ENCODE measurements around the gene SLC11A1. TPM values are rescaled to one million over a fixed set of nuclear protein-coding genes. Genes with fewer than 3 reads are reported as not detected.

The SLC11A1 gene
- total RNA-seq, 4 donors from 2014 or later = 5.9 to 23.0 (median 9.5) TPM

DNA sequence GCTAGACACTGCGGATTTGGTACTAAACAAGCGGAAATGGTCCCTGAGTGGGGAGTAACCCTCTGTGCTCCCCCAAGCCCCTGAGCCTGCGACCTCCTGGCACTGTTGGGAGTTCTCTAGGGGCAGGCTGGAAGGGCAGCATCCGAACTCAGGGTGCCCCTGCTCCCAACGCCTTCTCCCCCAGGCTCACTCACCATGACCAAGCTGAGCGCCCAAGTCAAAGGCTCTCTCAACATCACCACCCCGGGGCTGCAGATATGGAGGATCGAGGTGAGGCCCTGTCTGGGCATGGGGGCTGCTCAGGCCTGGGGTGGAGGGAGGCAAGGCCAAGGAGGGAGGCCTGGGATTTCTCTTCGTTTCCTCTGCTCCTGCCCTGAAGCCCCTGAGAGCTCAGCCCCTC, 41.5 kb downstream of the SLC11A1 start:
- Histone ChIP-seq H3K9me3 (no peaks in the 10 kb centered on the region), H3K4me1 (no peaks in the 10 kb centered on the region), H3K27me3 (no peaks in the 10 kb centered on the region), H3K27ac (no peak overlapping the region), H3K36me3 (no peaks in the 10 kb centered on the region), H3K4me3 (no peak overlapping the region)
- 90 to 96% methylated on average over 2 to 4 of the region's 9 CpGs for WGBS, 2 donors (ENCODE audit: low coverage in 1 of 2)
- TF ChIP-seq POLR2AphosphoS5 (IDR thresholded peaks at IDR 0.05) (no peak), POLR2A (IDR thresholded peaks at IDR 0.05) (no peak), EP300 (IDR thresholded peaks at IDR 0.05) (no peak)
- TF ChIP-seq, protein P1, sequence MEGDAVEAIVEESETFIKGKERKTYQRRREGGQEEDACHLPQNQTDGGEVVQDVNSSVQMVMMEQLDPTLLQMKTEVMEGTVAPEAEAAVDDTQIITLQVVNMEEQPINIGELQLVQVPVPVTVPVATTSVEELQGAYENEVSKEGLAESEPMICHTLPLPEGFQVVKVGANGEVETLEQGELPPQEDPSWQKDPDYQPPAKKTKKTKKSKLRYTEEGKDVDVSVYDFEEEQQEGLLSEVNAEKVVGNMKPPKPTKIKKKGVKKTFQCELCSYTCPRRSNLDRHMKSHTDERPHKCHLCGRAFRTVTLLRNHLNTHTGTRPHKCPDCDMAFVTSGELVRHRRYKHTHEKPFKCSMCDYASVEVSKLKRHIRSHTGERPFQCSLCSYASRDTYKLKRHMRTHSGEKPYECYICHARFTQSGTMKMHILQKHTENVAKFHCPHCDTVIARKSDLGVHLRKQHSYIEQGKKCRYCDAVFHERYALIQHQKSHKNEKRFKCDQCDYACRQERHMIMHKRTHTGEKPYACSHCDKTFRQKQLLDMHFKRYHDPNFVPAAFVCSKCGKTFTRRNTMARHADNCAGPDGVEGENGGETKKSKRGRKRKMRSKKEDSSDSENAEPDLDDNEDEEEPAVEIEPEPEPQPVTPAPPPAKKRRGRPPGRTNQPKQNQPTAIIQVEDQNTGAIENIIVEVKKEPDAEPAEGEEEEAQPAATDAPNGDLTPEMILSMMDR (IDR thresholded peaks at IDR 0.05) = no peak
- no peak for ATAC-seq

DNA sequence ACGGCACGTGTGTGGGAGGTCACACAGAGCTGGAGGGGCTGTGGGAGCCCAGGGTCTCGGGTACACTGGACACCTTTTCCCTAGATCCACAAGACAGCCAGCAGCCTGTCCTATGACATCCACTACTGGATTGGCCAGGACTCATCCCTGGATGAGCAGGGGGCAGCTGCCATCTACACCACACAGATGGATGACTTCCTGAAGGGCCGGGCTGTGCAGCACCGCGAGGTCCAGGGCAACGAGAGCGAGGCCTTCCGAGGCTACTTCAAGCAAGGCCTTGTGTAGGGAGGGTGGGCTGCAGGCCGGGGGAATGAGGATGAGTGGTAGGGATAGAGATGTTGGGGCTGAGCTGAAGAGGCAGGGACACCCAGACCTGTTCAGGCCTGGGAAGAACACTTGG, 43.5 kb downstream of the SLC11A1 start:
- no peaks in the 10 kb centered on the region for H3K27me3 ChIP-seq
- no peaks in the 10 kb centered on the region for H3K4me1 ChIP-seq
- no peak for ATAC-seq
- TF ChIP-seq EP300 (IDR thresholded peaks at IDR 0.05) (no peak), POLR2AphosphoS5 (IDR thresholded peaks at IDR 0.05) (no peak), POLR2A (IDR thresholded peaks at IDR 0.05) (no peak)
- TF ChIP-seq, protein P1 (IDR thresholded peaks at IDR 0.05) = no peak
- H3K36me3 ChIP-seq = no peaks in the 10 kb centered on the region
- no peak overlapping the region for H3K4me3 ChIP-seq
- H3K27ac ChIP-seq = no peak overlapping the region
- no peaks in the 10 kb centered on the region for H3K9me3 ChIP-seq
- 94% methylated on average over 3 of the region's 10 CpGs; no CpG with 5 or more reads in 1 of the 2 donors for WGBS, 2 donors (ENCODE audit: low coverage in 1 of 2)

DNA sequence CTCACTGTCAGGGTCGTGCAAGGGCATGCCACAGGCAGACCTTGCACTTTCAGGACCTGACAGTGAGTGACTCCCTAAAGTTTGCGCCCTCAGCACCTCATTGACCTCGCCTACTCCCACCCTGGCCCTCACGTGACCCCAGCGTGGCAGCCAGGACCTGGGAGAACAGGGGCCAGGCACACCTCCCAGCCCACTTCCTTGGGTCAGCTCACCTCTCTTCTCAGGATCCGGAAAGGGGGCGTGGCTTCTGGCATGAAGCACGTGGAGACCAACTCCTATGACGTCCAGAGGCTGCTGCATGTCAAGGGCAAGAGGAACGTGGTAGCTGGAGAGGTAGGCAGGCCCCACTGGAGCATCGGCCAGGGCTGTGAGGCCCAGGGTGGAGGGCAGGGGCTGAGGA, 45.7 kb downstream of the SLC11A1 start:
- no peaks in the 10 kb centered on the region for H3K9me3 ChIP-seq
- TF ChIP-seq EP300 (IDR thresholded peaks at IDR 0.05) (no peak), POLR2AphosphoS5 (IDR thresholded peaks at IDR 0.05) (no peak), POLR2A (IDR thresholded peaks at IDR 0.05) (no peak)
- TF ChIP-seq, protein P1 (IDR thresholded peaks at IDR 0.05) = no peak
- no peak overlapping the region for H3K27ac ChIP-seq
- H3K36me3 ChIP-seq = no peaks in the 10 kb centered on the region
- no peak overlapping the region for H3K4me3 ChIP-seq
- no peaks in the 10 kb centered on the region for H3K4me1 ChIP-seq
- no peaks in the 10 kb centered on the region for H3K27me3 ChIP-seq
- 86 to 100% methylated on average over 1 to 2 of the region's 11 CpGs for WGBS, 2 donors (ENCODE audit: low coverage in 1 of 2)
- no peak for ATAC-seq

DNA sequence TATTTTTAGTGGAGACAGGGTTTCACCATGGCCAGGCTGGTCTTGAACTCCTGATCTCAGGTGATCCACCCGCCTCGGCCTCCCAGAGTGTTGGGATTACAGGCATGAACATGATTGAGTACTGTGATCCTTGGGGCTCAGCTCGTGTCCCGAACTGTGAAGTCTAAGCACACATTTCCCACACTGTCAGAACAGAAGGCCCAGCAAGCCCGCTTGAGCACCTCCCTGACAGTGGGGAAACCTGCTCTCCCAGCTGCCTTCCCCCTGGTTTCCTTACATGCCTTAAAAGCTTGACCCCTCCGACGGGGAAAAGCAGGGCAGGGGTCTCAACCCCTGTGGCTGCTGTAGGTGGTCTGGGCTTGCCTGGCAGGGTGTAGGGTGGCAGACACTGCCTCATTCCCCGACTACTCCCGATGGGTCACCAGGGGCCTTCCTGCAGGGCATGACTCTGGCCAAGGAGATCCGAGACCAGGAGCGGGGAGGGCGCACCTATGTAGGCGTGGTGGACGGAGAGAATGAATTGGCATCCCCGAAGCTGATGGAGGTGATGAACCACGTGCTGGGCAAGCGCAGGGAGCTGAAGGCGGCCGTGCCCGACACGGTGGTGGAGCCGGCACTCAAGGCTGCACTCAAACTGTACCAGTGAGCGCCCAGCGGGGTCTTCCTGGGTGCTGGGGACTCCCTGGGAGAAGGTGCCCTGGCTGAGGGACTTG, 46.9 kb downstream of the SLC11A1 start:
- Histone ChIP-seq H3K9me3 (no peaks in the 10 kb centered on the region), H3K36me3 (no peaks in the 10 kb centered on the region), H3K27me3 (no peaks in the 10 kb centered on the region), H3K4me1 (no peaks in the 10 kb centered on the region), H3K27ac (no peak overlapping the region), H3K4me3 (no peak overlapping the region)
- WGBS, 2 donors (ENCODE audit: low coverage in 1 of 2) = 97% methylated on average over 6 of the region's 24 CpGs; no CpG with 5 or more reads in 1 of the 2 donors
- ATAC-seq = no peak
- TF ChIP-seq POLR2A (IDR thresholded peaks at IDR 0.05) (no peak), EP300 (IDR thresholded peaks at IDR 0.05) (no peak), POLR2AphosphoS5 (IDR thresholded peaks at IDR 0.05) (no peak)
- TF ChIP-seq, protein P1 (IDR thresholded peaks at IDR 0.05) = no peak
